Mucosa of rectum (tissue), 2 donors: ENCODE measurements around the gene RAPGEF1.

Source experiments
- H3K27ac ChIP-seq, 2 donors: one replicate each; pipeline ENCODE4 v1.7.0; 2013; ENCODE audit warnings: inconsistent platforms in 2 of 2, low read depth in 2 of 2, low read length in 2 of 2
- H3K27me3 ChIP-seq, 2 donors: one replicate each; pipeline ENCODE4 v1.7.0; 2013; ENCODE audit warnings: low read length in 2 of 2; ENCODE audit not compliant: control insufficient read depth in 2 of 2, insufficient read depth in 2 of 2
- H3K36me3 ChIP-seq, 2 donors: one replicate each; pipeline ENCODE4 v1.7.0; 2013; ENCODE audit warnings: low read length in 2 of 2; ENCODE audit not compliant: control insufficient read depth in 2 of 2, insufficient read depth in 2 of 2
- H3K4me1 ChIP-seq, 2 donors: one replicate each; pipeline ENCODE4 v1.7.0; 2013; ENCODE audit warnings: low read length in 2 of 2, mild to moderate bottlenecking in 1 of 2; ENCODE audit not compliant: control insufficient read depth in 2 of 2, insufficient read depth in 2 of 2
- H3K4me3 ChIP-seq, 2 donors: one replicate each; pipeline ENCODE4 v1.7.0; 2013; ENCODE audit warnings: low read length in 2 of 2
- H3K9ac ChIP-seq, 2 donors: one replicate each; pipeline ENCODE4 v1.7.0; 2013; ENCODE audit warnings: low read length in 2 of 2, low read depth in 1 of 2, mild to moderate bottlenecking in 1 of 2
- H3K9me3 ChIP-seq, 2 donors: one replicate each; pipeline ENCODE4 v1.7.0; 2013; ENCODE audit warnings: low read length in 2 of 2; ENCODE audit not compliant: control insufficient read depth in 2 of 2
- donor health status: healthy.
- donor health status: Normal muscosa, but diverticular disease.

The RAPGEF1 gene

DNA sequence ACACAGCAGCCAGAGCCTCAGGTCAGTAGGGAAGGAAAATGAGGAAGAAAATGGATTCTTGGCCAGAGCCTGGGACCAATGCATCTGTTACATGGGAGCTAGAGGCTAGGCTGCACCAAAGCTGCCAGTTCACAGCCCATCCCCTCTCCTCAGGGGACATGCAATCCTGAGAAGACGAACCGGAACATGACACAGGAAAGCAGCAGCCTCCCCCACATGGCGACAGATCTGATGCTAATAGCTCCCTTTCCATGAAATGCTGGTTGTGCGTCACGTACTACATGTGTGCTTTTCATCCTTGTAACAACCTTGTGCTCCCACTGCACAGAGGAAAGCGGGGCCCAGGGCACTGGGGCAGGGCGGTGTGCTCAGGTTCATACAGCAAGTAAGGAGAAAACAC is 127.0 kb downstream of the RAPGEF1 start:
- peaks cover 41 to 44% of the 10 kb centered on the region in 2 donors for H3K36me3 ChIP-seq
- peaks cover 6 to 14% of the 10 kb centered on the region in 2 donors for H3K4me1 ChIP-seq
- H3K9ac ChIP-seq, result no peak overlapping the region

DNA sequence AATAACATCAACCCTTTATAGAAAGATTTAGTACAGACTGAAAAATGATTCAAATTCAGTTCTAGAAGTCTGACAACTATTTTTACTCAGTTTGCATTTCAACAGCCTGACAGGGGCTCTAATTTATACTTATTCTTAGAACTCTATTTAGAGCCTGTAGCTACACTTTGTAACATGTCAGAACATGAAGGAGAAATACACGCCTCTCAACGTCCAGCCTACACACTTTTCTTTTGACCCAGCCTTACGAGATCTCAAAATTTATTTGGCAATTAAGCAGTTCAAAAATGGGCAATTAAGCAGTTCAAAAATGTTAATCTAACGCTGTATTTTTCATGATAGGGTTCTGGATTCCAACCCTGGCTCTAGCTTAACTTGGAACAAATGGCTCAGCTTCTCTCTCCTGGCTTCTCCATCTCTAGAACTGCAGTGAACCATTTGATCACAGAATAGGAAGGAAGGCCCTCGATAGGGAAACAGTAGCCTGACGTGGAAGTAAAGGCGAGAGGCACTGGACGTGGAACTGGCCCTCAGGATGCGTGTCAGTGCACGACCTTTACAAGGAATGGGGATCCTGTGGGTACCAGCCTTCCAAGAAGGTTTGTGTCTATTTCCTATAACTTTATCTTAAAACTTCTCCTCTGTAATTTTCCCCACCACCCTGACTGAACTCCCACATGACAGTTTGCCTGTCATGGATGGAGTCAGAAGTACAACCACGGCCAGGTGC is 128.1 kb downstream of the RAPGEF1 start:
- Histone ChIP-seq H3K4me3 (no peak overlapping the region), H3K27me3 (no peaks in the 10 kb centered on the region), H3K27ac (no peak overlapping the region), H3K4me1 (peaks cover 6 to 14% of the 10 kb centered on the region in 2 donors), H3K36me3 (peaks cover 44 to 47% of the 10 kb centered on the region in 2 donors), H3K9me3 (no peaks in the 10 kb centered on the region), H3K9ac (no peak overlapping the region)

More for the DNA sequence above, 127.0 kb downstream of the RAPGEF1 start:
- Histone ChIP-seq H3K27me3 (no peaks in the 10 kb centered on the region), H3K27ac (no peak overlapping the region), H3K9me3 (no peaks in the 10 kb centered on the region), H3K4me3 (no peak overlapping the region)

DNA sequence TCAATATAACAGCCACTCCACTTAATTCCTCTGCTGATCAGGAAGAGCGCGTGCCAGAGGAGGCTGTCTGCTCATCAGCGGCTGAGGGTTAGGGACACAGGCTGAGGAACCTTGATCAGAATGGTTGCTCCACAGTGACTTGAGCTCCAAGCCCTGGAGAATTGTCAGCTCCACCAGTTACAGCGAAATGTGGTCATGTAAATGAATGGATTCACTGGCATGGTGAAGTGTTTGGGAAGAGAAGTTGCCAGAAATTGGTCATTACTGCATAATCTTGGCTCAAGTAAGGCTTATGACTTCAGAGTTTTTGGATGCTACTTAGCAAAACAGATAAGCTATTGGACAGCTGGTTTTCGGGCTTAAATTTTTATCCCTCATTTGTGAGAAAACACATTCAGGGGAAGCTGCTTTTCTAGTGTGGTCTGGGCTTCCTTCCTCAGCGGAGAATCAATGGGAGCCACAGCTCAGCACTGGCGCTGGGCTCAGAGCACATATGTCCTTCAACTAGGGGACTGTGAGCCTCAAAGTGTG is 129.6 kb downstream of the RAPGEF1 start:
- H3K36me3 ChIP-seq, result peaks cover 36 to 44% of the 10 kb centered on the region in 2 donors
- H3K27me3 ChIP-seq, result no peaks in the 10 kb centered on the region
- H3K27ac ChIP-seq, result no peak overlapping the region
- H3K9ac ChIP-seq, result no peak overlapping the region
- no peak overlapping the region for H3K4me3 ChIP-seq
- no peaks in the 10 kb centered on the region for H3K9me3 ChIP-seq
- peaks cover 6 to 14% of the 10 kb centered on the region in 2 donors for H3K4me1 ChIP-seq

DNA sequence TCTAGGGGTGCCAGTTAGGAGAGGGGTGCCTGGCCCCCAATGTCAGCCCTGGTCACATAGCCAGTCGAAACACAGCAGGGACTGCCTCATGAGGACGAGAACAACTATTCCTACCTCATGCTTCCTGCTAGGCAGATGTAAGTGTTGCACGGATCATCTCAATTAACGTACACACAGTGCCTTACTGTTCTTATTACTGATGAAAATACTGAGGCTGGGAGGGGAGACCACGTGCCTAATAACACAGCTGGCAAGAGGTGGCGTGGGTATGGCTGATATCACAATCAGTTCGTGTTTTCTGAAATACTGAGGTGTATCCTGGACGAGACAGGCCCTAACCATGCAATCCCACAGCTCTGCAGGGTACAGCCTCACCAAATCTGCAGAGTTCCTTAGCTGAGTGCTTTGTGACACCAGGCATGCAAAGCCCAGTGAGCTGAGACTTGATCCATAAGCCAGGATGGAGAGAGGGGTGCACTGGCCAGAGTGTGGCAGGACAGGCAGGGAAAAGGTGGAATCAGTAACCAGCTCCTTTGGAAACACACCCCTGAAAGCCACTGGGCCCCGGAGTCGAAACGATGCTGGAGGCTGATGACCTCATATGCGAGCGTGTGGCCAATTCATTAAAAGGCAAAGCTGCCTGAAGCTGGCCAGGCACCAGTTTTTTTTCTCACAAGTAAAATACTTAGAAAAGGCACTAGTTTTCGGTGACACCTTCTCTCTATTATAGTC is 130.6 kb downstream of the RAPGEF1 start:
- peaks cover 42 to 53% of the 10 kb centered on the region in 2 donors for H3K36me3 ChIP-seq
- H3K4me3 ChIP-seq, result no peak overlapping the region
- H3K9ac ChIP-seq, result no peak overlapping the region
- no peaks in the 10 kb centered on the region for H3K9me3 ChIP-seq
- peak overlapping the region; percentile 4 to 33 for H3K27ac ChIP-seq
- H3K4me1 ChIP-seq, result peaks cover 6 to 14% of the 10 kb centered on the region in 2 donors
- no peaks in the 10 kb centered on the region for H3K27me3 ChIP-seq

DNA sequence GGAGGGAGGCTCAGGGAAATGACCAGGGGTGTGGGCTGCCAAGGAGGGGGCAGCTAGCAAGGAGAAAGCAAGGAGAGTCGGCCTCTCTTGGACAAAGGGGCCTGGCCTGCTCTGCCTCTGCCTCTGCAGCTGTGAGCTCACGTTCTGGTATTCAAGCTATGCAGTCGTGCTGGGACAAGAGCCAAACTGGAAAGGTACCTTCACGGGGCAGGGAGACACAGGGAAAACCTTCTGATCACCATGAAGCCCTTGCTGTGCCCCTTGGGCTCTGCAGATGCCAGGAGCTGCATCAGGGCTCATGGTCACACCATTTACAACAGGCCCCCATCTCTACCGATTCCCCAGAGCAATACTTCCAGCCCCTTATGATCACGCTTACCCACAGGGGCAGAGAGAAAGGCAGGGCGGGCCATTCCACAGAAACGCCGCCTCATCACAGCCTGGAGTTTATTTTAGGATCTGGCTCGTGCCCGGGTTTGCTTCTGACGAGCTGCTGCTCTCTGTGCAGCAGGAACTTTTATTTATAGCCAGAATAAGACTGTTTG is 131.3 kb downstream of the RAPGEF1 start:
- H3K27me3 ChIP-seq, result no peaks in the 10 kb centered on the region
- peaks cover 6 to 14% of the 10 kb centered on the region in 2 donors for H3K4me1 ChIP-seq
- peaks cover 43 to 56% of the 10 kb centered on the region in 2 donors for H3K36me3 ChIP-seq
- H3K9me3 ChIP-seq, result no peaks in the 10 kb centered on the region
- peak overlapping the region in 1 of 2 donors; percentile 10 for H3K9ac ChIP-seq
- H3K4me3 ChIP-seq, result no peak overlapping the region
- H3K27ac ChIP-seq, result peak overlapping the region; percentile 3 to 33

DNA sequence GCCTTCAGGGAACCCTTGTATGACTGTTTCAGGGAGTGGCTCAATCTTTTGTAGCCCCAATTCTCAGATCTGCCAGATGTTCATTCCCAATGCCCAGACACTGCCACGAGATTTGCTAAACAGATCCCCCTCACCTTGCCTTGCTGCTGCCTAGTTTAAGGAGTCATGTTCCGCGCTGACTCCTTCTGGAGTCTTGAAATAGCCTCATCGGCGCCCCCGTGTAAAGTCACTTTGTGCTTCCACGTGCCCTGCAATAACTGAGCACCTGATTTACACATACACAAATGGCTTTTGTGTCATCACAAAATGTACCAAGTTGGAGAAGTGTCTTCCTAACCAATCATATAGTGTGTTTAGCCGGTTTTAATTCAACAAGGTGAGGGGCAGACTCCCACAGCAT is 132.3 kb downstream of the RAPGEF1 start:
- Histone ChIP-seq H3K36me3 (peaks cover 42 to 52% of the 10 kb centered on the region in 2 donors), H3K4me1 (peaks cover 6 to 14% of the 10 kb centered on the region in 2 donors), H3K9me3 (no peaks in the 10 kb centered on the region), H3K4me3 (no peak overlapping the region), H3K27ac (peak overlapping the region in 1 of 2 donors; percentile 26), H3K9ac (no peak overlapping the region), H3K27me3 (no peaks in the 10 kb centered on the region)

DNA sequence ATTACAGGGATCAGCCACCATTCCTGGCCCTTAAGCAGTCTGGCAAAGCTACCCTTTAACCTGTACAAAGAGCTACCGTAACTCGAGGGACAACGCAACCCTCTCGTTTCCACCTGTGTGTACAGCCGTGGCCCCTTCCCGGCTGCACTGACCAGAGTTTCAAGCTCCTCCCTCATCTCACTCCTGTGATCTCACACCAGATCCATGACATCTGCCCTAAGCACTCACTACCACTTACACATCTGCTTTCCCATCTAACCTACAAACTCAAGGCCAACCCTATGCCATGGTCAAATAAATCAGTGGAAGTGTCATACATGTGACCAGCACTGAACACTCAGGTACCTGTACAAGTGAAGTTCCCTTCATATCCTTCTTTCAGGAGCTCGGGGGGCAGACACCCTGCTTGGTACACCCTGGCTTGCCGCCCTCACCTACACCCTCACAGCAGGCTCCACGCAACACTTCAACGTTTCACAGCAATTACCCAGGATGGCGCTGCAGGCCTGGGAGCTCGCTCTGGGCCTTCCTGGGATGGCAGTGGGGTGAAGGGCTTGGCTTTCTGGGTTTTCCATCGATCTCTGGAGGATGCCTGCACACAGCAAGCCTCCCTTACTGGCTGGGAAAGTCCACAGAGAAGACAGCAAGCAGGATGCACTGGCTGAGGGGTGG is 132.8 kb downstream of the RAPGEF1 start:
- no peak overlapping the region for H3K9ac ChIP-seq
- no peaks in the 10 kb centered on the region for H3K27me3 ChIP-seq
- peaks cover 47 to 52% of the 10 kb centered on the region in 2 donors for H3K36me3 ChIP-seq
- no peak overlapping the region for H3K4me3 ChIP-seq
- H3K9me3 ChIP-seq, result no peaks in the 10 kb centered on the region
- no peak overlapping the region for H3K27ac ChIP-seq
- peaks cover 6 to 14% of the 10 kb centered on the region in 2 donors for H3K4me1 ChIP-seq

DNA sequence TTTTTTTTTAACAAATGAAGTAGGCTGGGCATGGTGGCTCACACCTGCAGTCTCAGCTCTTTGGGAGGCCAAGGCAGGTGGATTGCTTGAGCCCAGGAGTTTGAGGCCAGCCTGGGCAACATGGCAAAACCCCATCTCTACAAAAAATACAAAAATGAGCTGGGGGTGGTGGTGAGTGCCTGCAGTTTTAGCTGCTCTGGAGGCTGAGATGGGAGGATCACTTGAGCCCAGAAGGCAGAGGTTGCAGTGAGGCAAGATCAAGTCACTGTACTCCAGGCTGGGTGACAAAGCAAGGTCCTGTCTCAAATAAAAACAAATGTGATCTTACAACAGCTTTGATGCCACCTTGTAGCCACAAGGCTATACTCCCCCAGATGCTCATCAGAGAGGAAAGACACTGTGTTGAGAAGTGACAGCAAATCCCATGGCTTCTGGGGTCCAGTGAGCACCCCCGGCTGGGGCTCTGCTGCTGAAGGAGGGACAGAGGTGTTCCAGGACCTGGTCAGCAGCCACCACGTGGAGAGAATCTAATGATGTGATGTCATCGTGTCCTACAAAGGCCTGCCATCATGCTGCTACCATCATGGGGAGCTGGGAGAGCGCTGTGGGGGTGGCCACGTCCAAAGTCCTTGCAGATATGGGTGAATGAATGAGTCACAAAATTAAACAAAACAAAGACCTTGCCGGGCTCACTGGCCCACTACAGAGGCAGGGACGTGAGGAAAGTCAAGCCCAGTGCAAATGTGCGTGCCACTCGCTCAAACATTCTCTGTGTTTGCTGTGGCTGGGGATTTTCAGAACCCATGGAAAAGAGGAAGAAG is 133.9 kb downstream of the RAPGEF1 start:
- H3K4me1 ChIP-seq, result peaks cover 6 to 14% of the 10 kb centered on the region in 2 donors
- no peaks in the 10 kb centered on the region for H3K9me3 ChIP-seq
- no peak overlapping the region for H3K4me3 ChIP-seq
- H3K9ac ChIP-seq, result no peak overlapping the region
- no peak overlapping the region for H3K27ac ChIP-seq
- H3K27me3 ChIP-seq, result no peaks in the 10 kb centered on the region
- peaks cover 50 to 57% of the 10 kb centered on the region in 2 donors for H3K36me3 ChIP-seq

DNA sequence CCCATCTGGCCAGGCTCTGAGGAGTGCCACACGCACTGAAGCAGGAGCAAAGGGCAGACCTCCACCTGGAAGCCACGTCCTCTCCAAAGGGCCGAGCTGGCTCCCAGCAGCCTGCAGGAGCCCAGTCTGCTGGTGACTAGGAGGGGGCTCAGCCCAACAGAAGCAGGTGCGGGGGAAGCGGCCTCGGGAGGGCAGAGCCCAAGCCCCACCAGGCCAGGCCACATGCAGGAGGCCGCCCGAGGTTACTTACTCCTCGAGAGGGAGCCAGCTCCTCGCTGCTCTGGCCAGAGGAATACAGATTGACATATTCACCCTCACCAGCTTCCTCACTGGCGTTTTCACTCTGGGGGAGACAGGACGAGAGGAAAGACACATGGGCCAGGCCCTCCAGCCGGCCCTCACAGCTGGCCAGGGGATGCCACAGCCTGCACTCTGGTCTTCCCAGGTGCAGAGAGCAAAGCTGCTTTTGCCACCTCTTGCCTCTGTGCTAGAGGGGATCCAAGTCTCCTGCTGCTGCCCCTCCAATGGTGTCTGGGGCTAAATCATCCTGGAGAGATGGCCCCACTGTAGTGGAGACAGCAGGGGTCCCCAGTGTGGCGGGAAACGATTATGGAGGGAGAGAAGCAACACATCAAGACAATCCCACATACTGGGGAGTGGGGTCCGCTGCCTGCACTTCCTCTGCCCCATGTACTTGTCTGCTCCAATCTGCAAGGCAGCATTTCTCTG is 136.0 kb downstream of the RAPGEF1 start:
- peaks cover 5% of the 10 kb centered on the region in 2 donors for H3K4me1 ChIP-seq
- H3K27me3 ChIP-seq, result no peaks in the 10 kb centered on the region
- no peak overlapping the region for H3K9ac ChIP-seq
- H3K4me3 ChIP-seq, result no peak overlapping the region
- H3K9me3 ChIP-seq, result no peaks in the 10 kb centered on the region
- H3K27ac ChIP-seq, result no peak overlapping the region
- H3K36me3 ChIP-seq, result peaks cover 55 to 67% of the 10 kb centered on the region in 2 donors
